ENCODE data around the gene ALG1. TPM values are rescaled to one million over a fixed set of nuclear protein-coding genes. Genes with fewer than 3 reads are reported as not detected.
"Not testable (repeated sequence)": the region's sequence is repeated elsewhere in the genome, so short reads cannot be mapped to it uniquely, and the experiment has no call there.

Gene ALG1
- total RNA-seq, 2 experiments from 2014 or later, result 23.8 to 25.8 TPM

DNA sequence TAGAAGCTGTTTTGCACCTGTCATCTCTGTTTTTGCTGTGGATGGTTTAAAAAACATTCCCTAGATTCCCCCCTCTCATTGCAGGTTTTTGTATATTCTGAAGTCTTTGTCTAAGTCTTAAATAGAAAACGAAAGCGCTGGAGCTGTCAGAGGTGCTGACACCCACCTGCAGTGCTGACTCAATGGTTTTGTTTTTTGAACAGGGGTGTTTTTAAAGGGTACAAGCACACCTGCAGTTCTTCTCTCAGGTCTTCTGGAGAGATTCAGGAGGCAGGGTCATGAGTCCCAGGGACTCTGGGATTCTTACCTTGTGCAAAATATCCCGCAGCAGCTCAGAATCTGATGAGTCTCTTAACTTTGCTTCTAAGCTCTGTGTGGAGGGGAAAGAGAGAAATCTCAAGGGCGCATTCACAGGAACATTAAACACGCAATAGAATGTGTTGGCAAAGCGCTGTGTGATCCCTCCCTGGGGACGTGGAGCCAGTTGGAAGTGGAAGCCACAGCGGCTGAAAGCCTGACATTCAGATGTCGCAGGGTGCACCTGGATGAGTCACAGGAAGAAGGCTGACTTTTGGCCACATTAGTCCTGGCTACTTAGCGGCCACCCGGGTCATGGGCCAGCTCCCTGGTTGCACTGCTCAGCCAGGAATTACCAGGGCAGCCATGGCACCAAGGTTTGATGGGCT, 23.6 kb downstream of the ALG1 start:
- H3K36me3 Mint-ChIP-seq (ENCODE audit: low read depth); CTCF ChIA-PET; H3K27ac Mint-ChIP-seq; DNase-seq; POLR2A ChIA-PET; H3K27me3 Mint-ChIP-seq (ENCODE audit: low read depth); ATAC-seq; H3K9me3 Mint-ChIP-seq (ENCODE audit: insufficient read depth); H3K4me3 Mint-ChIP-seq: not testable (repeated sequence)
- H3K4me1 Mint-ChIP-seq (ENCODE audit: low read depth), result peaks cover 28% of the 10 kb centered on the region

DNA sequence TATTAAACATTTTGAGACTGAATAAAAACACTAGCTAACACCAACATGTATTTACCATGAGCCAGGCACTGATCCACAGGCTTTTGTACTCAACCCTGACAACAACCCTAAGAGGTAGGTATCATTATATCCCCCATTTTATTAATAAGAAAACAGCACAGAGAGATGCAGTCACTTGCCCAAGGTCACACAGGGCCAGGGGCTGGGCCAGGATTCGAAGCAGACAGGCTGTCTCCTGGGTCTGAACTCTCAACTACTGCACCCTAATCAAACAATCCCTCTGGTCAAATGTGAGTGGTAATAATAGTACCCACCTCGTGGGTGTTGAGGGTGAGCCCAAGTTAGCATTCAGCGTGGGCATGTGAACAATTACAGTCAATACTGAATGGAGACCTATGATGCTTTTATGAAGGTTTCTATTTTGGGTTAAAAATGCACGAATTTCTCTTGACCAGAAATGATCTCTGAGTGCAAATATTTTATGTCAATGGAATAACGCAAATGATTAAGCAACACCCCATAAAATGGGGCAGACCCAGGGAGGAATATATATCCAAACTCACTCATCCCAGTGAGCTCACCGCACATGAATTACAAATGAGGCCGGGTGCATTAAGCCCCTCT, 24.9 kb downstream of the ALG1 start:
- POLR2A ChIA-PET; H3K9me3 Mint-ChIP-seq (ENCODE audit: insufficient read depth); H3K36me3 Mint-ChIP-seq (ENCODE audit: low read depth); DNase-seq; ATAC-seq: not testable (repeated sequence)
- H3K4me1 Mint-ChIP-seq (ENCODE audit: low read depth), result peaks cover 28% of the 10 kb centered on the region
- H3K27me3 Mint-ChIP-seq (ENCODE audit: low read depth), result peaks cover 11% of the 10 kb centered on the region
- CTCF ChIA-PET, result interaction anchor here (1.0 kb wide), 1 partner anchor 24 kb away, joined by 3 read pairs; no protein-coding TSS in a partner anchor
- peak overlapping the region; percentile 87 for H3K27ac Mint-ChIP-seq
- H3K4me3 Mint-ChIP-seq, result peak overlapping the region; percentile 86

DNA sequence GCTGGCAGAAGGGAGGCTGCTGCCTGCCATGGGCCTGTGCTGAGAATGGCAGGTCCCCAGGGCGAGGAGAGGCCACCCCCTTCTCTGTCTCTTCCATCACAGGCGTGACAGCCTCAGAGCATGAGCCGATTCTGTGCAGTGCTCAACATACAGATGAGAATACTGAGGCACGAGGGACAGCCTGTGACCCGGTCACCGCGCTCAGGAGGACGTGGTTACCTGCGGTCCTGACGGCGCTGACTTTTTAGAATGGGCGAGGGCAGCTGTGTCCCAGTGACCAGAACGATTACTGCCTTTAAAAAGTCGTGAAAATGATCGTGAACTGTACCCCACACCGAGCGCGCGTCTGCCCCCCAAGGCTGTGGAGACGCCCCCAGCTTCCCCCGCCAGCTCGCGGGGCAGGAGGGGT, 25.4 kb downstream of the ALG1 start:
- POLR2A ChIA-PET; H3K9me3 Mint-ChIP-seq (ENCODE audit: insufficient read depth); H3K36me3 Mint-ChIP-seq (ENCODE audit: low read depth); ATAC-seq: not testable (repeated sequence)
- CTCF ChIA-PET, result interaction anchor here (1.0 kb wide), 1 partner anchor 25 kb away, joined by 3 read pairs; no protein-coding TSS in a partner anchor
- Mint-ChIP-seq H3K4me1 (ENCODE audit: low read depth) (peaks cover 27% of the 10 kb centered on the region), H3K4me3 (peak overlapping the region; percentile 86), H3K27ac (peak overlapping the region; percentile 87), H3K27me3 (ENCODE audit: low read depth) (peaks cover 11% of the 10 kb centered on the region)
- peak; percentile 51 for DNase-seq

DNA sequence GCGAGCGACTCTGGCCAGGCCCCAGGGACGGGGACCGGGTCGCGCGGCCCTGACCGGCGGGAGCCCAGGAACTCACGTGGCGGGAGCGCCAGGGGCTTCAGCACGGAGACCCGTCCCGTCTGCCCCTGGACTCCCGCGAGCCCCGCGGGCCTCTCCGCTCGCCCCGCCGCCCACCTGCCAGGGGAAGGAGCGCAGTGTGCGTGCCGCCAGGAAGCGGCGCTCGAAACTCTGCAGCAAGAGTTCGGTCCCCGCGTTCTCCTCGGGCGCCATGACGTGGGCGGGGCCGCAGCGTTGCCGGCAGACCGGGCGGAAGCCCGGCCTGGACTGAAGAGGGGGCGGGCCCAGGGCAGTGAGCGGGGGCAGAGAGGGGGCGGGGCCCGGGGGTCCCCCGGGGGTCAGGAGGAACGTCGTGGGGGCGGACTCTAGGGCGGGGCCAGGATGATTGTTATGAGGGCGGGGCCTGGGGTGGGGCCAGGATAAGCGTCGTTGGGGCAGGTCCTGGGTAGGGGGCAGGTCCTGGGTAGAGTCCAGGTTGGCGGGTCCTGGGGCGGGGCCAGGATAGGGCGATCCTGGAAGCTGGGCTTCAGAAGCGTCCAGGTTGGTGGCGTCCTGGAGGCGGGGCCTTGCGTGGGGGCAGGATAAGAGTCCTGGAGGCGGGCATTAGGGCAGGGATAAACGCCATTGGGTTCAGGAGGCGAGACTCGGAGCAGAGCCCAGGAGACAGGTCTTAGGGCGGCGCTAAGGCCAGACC, 26.0 kb downstream of the ALG1 start, which contains the start of gene EEF2KMT:
Gene EEF2KMT, minus strand, starts transcription at position 326 of the 751 bp plus-strand sequence. Its CDS starts 56 bp downstream, at position 270.
- peaks cover 11% of the 10 kb centered on the region for H3K27me3 Mint-ChIP-seq (ENCODE audit: low read depth)
- ChIA-PET CTCF (interaction anchor here (0.7 to 1.0 kb wide), 2 partner anchors 13 to 25 kb away, joined by 3 read pairs; no protein-coding TSS in a partner anchor), POLR2A (interaction anchor here (1.1 kb wide), 1 partner anchor 66 kb away, joined by 4 read pairs; no protein-coding TSS in a partner anchor)
- peak; percentile 100 for ATAC-seq
- peak; percentile 98 for DNase-seq
- peak within 1 kb of the TSS; percentile 96 for H3K27ac Mint-ChIP-seq
- peaks cover 23% of the 10 kb centered on the region for H3K4me1 Mint-ChIP-seq (ENCODE audit: low read depth)
- H3K4me3 Mint-ChIP-seq, result peak within 1 kb of the TSS; percentile 86
- not testable (repeated sequence) for H3K36me3 Mint-ChIP-seq (ENCODE audit: low read depth); H3K9me3 Mint-ChIP-seq (ENCODE audit: insufficient read depth)

DNA sequence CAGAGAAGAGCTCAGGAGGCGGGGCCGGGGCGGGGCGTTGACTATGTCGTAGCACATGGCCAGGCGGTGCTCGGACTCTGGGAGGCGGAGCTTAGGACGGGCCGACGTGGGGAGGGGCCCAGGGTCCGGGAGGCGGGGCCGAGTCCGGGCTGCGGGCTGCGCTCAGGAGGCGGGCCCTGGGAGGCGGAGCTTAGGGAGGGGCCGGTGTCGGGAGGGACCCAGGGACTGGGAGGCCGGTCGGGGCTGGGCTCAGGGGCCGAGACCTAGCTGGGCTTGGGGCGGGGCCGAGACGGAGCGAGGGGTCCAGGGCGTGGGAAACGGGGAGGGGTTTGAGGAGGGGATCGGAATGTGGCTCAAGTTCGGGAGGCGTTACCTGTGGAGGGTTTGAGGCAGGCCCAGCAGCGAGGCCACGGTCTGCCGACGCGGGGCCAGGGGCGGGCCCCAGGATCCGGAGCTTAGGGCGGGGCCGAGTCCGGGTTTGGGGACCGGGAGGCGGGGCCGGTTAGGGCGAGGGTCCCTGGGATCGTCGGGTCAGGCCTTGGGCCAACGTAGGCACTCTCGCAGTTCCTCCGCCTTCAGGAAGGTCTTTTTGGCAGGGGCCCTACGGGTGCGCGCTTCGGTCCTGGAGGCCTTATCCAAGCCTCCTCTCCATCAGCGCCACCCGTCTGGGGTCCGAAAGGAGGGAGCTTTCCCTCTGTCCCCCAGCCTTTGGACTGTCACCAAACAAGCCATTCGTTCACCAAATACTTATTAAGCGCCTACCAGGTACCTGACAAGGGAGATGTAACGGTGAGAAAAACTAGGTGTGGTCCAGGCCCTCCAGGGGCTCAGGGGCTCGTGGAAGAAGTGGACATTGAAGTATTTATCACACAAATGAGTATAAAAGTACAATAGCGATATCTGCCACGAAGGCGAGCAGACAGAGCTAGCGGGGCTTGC, 26.8 kb downstream of the ALG1 start:
- peak overlapping the region; percentile 86 for H3K4me3 Mint-ChIP-seq
- peaks cover 23% of the 10 kb centered on the region for H3K4me1 Mint-ChIP-seq (ENCODE audit: low read depth)
- peak; percentile 73 for DNase-seq
- ChIA-PET CTCF (interaction anchor here (0.7 kb wide), 1 partner anchor 14 kb away, joined by 3 read pairs; no protein-coding TSS in a partner anchor), POLR2A (interaction anchor here (1.1 kb wide), 1 partner anchor 67 kb away, joined by 4 read pairs; no protein-coding TSS in a partner anchor)
- H3K36me3 Mint-ChIP-seq (ENCODE audit: low read depth); ATAC-seq; H3K9me3 Mint-ChIP-seq (ENCODE audit: insufficient read depth): not testable (repeated sequence)
- H3K27ac Mint-ChIP-seq, result peak overlapping the region; percentile 96
- peaks cover 11% of the 10 kb centered on the region for H3K27me3 Mint-ChIP-seq (ENCODE audit: low read depth)

DNA sequence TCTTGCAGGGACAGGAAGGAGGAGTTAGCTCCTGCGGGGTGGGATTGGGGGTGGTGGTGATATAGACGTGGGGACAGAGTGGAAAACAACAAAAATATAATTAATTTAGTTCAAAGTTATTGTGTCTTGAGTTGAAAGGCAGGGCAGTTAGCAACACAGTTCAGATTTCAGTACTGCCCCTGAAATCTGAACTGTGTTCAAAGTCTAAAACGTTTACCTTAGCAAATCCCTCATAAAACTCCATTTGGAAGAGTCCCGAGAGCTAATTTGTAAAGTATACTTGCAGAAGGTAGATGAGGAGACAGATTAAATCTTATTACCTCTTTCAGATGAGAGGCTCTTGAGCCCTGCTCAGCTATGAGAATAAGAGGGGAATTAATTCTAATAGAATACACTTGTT, 27.5 kb downstream of the ALG1 start:
- H3K27ac Mint-ChIP-seq; H3K36me3 Mint-ChIP-seq (ENCODE audit: low read depth); DNase-seq; ATAC-seq; CTCF ChIA-PET; H3K9me3 Mint-ChIP-seq (ENCODE audit: insufficient read depth); POLR2A ChIA-PET: not testable (repeated sequence)
- peaks cover 23% of the 10 kb centered on the region for H3K4me1 Mint-ChIP-seq (ENCODE audit: low read depth)
- peaks cover 11% of the 10 kb centered on the region for H3K27me3 Mint-ChIP-seq (ENCODE audit: low read depth)
- H3K4me3 Mint-ChIP-seq, result peak overlapping the region; percentile 86

DNA sequence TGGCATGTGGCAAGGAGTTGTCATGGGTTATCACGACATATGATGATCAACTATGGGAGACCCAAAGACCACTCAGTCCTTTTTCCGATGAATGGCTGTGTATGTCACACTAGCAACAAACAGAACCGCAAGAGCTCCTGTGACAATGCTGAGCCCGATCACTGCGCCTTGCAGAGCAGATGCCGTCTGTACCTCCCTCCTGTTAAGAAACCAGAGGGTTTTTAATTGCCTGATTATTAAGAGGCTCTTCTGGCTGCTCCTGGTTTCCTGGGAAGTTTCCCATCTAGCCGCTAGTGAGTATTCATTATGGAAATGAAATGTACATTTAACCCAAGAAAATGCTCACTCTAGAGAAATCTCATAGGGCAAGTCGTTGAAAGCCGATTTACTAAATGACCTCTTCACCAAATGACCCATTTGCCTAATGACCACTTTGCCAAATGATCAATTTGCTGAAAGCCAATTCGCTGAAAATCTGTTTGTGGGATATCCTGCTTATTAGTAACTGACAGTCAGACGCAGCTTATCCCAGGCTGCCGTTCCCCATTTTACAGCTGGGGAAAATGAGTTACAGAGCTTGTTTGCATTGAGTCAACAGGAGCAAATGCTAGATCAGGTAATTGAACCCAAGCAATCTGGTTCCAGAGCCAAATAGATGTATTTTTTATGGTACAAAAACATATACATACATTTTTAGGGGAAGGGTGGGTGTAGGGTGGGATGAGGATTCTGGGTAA, 31.8 kb downstream of the ALG1 start:
- CTCF ChIA-PET; H3K27ac Mint-ChIP-seq; H3K4me3 Mint-ChIP-seq; H3K36me3 Mint-ChIP-seq (ENCODE audit: low read depth); DNase-seq; H3K9me3 Mint-ChIP-seq (ENCODE audit: insufficient read depth); ATAC-seq; POLR2A ChIA-PET; H3K4me1 Mint-ChIP-seq (ENCODE audit: low read depth): not testable (repeated sequence)
- H3K27me3 Mint-ChIP-seq (ENCODE audit: low read depth), result peaks cover 11% of the 10 kb centered on the region

DNA sequence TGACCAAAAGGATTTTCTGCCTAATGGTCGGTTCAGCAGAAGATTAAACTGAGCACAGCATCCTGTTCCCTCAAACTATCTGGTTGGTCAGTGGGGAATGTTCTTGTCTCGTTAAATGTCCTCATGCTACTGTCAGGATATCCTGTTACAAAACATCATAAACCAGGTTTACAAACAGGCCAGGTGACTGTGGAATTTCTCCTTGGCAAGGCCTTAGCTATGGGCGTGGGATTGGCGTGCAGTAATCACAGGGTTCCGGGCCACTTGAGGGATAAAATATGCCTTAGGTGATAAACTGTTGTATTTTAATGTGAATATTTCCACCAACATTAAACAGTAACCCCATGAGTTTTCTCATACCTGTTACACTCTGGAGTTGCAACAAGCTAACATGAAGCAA, 33.4 kb downstream of the ALG1 start:
- H3K4me1 Mint-ChIP-seq (ENCODE audit: low read depth); ATAC-seq; DNase-seq; POLR2A ChIA-PET; H3K27me3 Mint-ChIP-seq (ENCODE audit: low read depth); H3K9me3 Mint-ChIP-seq (ENCODE audit: insufficient read depth); H3K4me3 Mint-ChIP-seq; CTCF ChIA-PET; H3K36me3 Mint-ChIP-seq (ENCODE audit: low read depth); H3K27ac Mint-ChIP-seq: not testable (repeated sequence)

DNA sequence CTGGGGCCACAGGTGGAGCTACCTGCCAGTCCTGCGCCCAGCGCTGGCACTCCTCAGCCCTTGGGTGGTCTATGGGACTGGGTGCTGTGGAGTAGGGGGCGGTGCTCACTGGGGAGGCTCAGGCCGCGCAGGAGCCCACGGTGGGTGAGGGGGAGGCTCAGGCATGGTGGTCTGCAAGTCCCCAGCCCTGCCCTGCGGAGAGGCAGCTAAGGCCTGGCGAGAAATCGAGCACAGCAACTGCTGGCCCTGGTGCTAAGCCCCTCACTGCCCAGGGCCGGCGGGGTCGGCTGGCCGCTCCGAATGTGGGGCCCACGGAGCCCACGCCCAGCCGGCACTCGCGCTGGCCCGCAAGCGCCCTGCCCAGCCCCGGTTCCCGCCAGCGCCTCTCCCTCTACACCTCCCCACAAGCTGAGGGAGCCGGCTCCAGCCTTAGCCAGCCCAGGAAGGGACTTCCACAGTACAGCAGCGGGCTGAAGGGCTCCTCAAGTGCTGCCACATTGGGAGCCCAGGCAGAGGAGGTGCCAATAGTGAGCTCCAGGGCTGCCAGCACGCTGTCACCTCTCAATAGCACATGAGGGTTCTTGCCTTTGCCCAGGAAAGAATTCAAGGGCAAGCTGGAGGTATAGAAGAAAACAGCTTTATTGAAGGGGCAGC, 37.0 kb downstream of the ALG1 start:
- Mint-ChIP-seq H3K27me3 (ENCODE audit: low read depth) (no peaks in the 10 kb centered on the region), H3K4me3 (no peak overlapping the region), H3K27ac (no peak overlapping the region), H3K36me3 (ENCODE audit: low read depth) (no peaks in the 10 kb centered on the region), H3K4me1 (ENCODE audit: low read depth) (peaks cover 2% of the 10 kb centered on the region), H3K9me3 (ENCODE audit: insufficient read depth) (no peaks in the 10 kb centered on the region)
- POLR2A ChIA-PET, result no interaction called here
- no peak for DNase-seq
- CTCF ChIA-PET, result no interaction called here
- ATAC-seq, result no peak

DNA sequence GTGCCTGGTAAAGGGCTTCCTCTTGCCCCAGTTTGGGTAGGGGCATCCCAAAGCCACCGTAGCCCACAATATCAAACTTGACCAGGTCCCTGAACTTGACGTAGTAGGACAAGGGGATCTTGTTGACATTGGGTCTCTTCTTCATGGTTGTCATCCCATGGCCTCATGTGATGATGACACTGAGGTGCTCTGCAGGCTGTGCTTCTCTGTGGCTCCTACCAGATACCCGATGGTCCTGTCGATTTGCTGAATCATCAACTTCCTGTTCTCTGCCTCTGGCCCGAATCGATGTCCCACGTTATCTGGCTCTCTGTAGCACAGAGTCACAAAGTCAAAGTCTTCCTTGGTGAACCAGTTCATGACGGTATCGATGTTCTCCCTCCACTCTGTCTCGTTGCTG, 39.3 kb downstream of the ALG1 start:
- H3K4me1 Mint-ChIP-seq (ENCODE audit: low read depth); H3K27ac Mint-ChIP-seq; H3K4me3 Mint-ChIP-seq; H3K27me3 Mint-ChIP-seq (ENCODE audit: low read depth); H3K9me3 Mint-ChIP-seq (ENCODE audit: insufficient read depth); ATAC-seq; POLR2A ChIA-PET; H3K36me3 Mint-ChIP-seq (ENCODE audit: low read depth); DNase-seq; CTCF ChIA-PET: not testable (repeated sequence)

Measured in activated CD8-positive, alpha-beta T cell treated with anti-CD3 and anti-CD28 coated beads, Interleukin-2, amount 10 ng/mL, durations not matched to agents 7 days and 5 days (primary cell).